Endothelial cell of umbilical vein (primary cell): ENCODE data around the gene COL7A1. TPM values are rescaled to one million over a fixed set of nuclear protein-coding genes. Genes with fewer than 3 reads are reported as not detected.

Source experiments
- BruUV-seq: library from RNA; stranded (reverse); fragments of 400-500 nt; replicated peaks from 2 replicates; lab custom pipeline; 2021; lab: Mats Ljungman, UMichigan
- CTCF ChIA-PET: fragments of 300-600, 350-600 bp; sonication (Branson Sonifier 250); formaldehyde crosslinking; loops from one replicate; lab custom pipeline; 2021; ENCODE audit warnings: antibody characterized with exemption, inconsistent platforms; lab: Charles Lee
- POLR2A ChIA-PET: fragments of 300-600, 350-600 bp; sonication (Branson Sonifier 250); formaldehyde crosslinking; loops from one replicate; lab custom pipeline; 2021; ENCODE audit warnings: antibody characterized with exemption, inconsistent platforms; lab: Charles Lee
- DNase-seq: peaks from one replicate; pipeline ENCODE4 v3.0.0-alpha.2; 2011; ENCODE audit warnings: low read depth, low spot score
- FAIRE-seq: peaks from 2 replicates; lab custom pipeline; 2011; peaks lifted over from hg19 to GRCh38; lab: Jason Lieb, UNC
- H2AFZ ChIP-seq: 2 replicates; pipeline ENCODE4 v1.6.0; 2012; ENCODE audit warnings: low read depth, low read length, control low read depth, inconsistent platforms
- H3K27ac ChIP-seq: 2 replicates; pipeline ENCODE4 v1.5.1; 2011; ENCODE audit warnings: low read depth, mild to moderate bottlenecking, control low read depth, low read length, moderate library complexity; ENCODE audit not compliant: insufficient read depth
- H3K27me3 ChIP-seq, 2 experiments: 2 replicates each; pipeline versions ENCODE4 v1.6.0 to v1.6.1; 2011; ENCODE audit warnings: low read length in 2 of 2, mixed read lengths in 1 of 2; ENCODE audit not compliant: control insufficient read depth in 2 of 2, insufficient read depth in 2 of 2
- H3K36me3 ChIP-seq, 2 experiments: 2 replicates in 1 of 2; 3 replicates in 1 of 2; pipeline ENCODE4 v1.5.1; 2011; ENCODE audit warnings: low read length in 2 of 2, mild to moderate bottlenecking in 1 of 2, moderate library complexity in 1 of 2; ENCODE audit not compliant: control insufficient read depth in 2 of 2, insufficient read depth in 2 of 2; ENCODE audit errors: extremely low read depth in 1 of 2
- H3K4me1 ChIP-seq: 3 replicates; pipeline ENCODE4 v1.5.1; 2011; ENCODE audit warnings: mild to moderate bottlenecking, low read length; ENCODE audit not compliant: control insufficient read depth, insufficient read depth; ENCODE audit errors: extremely low read depth
- H3K4me2 ChIP-seq: 2 replicates; pipeline ENCODE4 v1.6.1; 2011; ENCODE audit warnings: low read length, control low read depth, mixed read lengths; ENCODE audit not compliant: insufficient read depth
- H3K4me3 ChIP-seq, 3 experiments: fragments of 200-600 bp in 1 of 3; sonication (generic), shearing (Covaris generic) in 1 of 3; replicated peaks in 1 of 3; 2 replicates each; pipeline ENCODE4 v1.5.1; 2011 to 2016; ENCODE audit warnings: control low read depth in 3 of 3, low read length in 3 of 3, mild to moderate bottlenecking in 2 of 3, inconsistent platforms in 1 of 3, low read depth in 1 of 3, moderate library complexity in 1 of 3; ENCODE audit not compliant: insufficient read depth in 1 of 3
- H3K79me2 ChIP-seq: 2 replicates; pipeline ENCODE4 v1.6.0; 2012; ENCODE audit warnings: low read length, inconsistent platforms; ENCODE audit not compliant: control insufficient read depth, insufficient read depth
- H3K9ac ChIP-seq: replicated peaks from 2 replicates; pipeline ENCODE3; 2011; ENCODE audit warnings: low read length, control low read depth; ENCODE audit not compliant: insufficient read depth; ENCODE audit errors: extremely low read depth
- H3K9me1 ChIP-seq: replicated peaks from 3 replicates; pipeline ENCODE4 v1.6.0; 2011; ENCODE audit warnings: mild to moderate bottlenecking, low read length; ENCODE audit not compliant: control insufficient read depth, insufficient read depth; ENCODE audit errors: extremely low read depth
- H3K9me3 ChIP-seq: replicated peaks from 2 replicates; pipeline ENCODE4 v1.5.1; 2012; ENCODE audit warnings: low read length, inconsistent platforms; ENCODE audit not compliant: control insufficient read depth, insufficient read depth
- H4K20me1 ChIP-seq: replicated peaks from 2 replicates; pipeline ENCODE3; 2011; ENCODE audit warnings: mild to moderate bottlenecking, low read length; ENCODE audit not compliant: control insufficient read depth, insufficient read depth; ENCODE audit errors: extremely low read depth
- EZH2 ChIP-seq: IDR thresholded peaks from 2 replicates; pipeline ENCODE4 v1.6.1; 2012; ENCODE audit warnings: borderline replicate concordance, low read depth, mild to moderate bottlenecking, moderate library complexity, low read length, inconsistent platforms; ENCODE audit not compliant: severe bottlenecking
- FOS ChIP-seq: IDR thresholded peaks from 2 replicates; pipeline ENCODE4 v1.6.1; 2011; ENCODE audit warnings: mild to moderate bottlenecking, low read length, moderate library complexity, borderline replicate concordance; ENCODE audit not compliant: insufficient read depth
- GATA2 ChIP-seq: IDR thresholded peaks from 2 replicates; pipeline ENCODE4 v1.7.0; 2011; ENCODE audit warnings: low read depth, mild to moderate bottlenecking, moderate library complexity, mixed read lengths, low read length; ENCODE audit not compliant: insufficient read length, insufficient read depth
- JUN ChIP-seq: IDR thresholded peaks from 2 replicates; pipeline ENCODE4 v1.6.1; 2011; ENCODE audit warnings: borderline replicate concordance, low read depth; ENCODE audit not compliant: insufficient read length, insufficient read depth
- MYC ChIP-seq: IDR thresholded peaks from one replicate; pipeline ENCODE4 v1.6.1; 2011; ENCODE audit warnings: mild to moderate bottlenecking, low read depth, low read length
- POLR2A ChIP-seq: IDR thresholded peaks from 2 replicates; pipeline ENCODE4 v1.6.1; 2012; ENCODE audit warnings: low read depth, mild to moderate bottlenecking, control low read depth, low read length
- POLR2AphosphoS5 ChIP-seq: IDR thresholded peaks from 2 replicates; pipeline ENCODE4 v1.6.1; 2012; ENCODE audit warnings: low read depth, mild to moderate bottlenecking, control low read depth, low read length, moderate library complexity; ENCODE audit not compliant: insufficient read depth
- dilution Hi-C: fragments of 300-500 bp; cut with MboI; formaldehyde crosslinking; loops from one replicate; pipeline ENCODE4 v1.15.0; 2019; ENCODE audit warnings: low sequenced_read_pairs; ENCODE audit not compliant: extremely low pct_ligation_motif_present
- intact Hi-C: fragments of 100-400 bp; cut with micrococcal nuclease; formaldehyde crosslinking; loops from one replicate; pipeline ENCODE4 v1.10.0; 2022
- polyA plus RNA-seq, 4 experiments: library from polyadenylated mRNA; depleted of rRNA in 3 of 4; stranded (reverse) in 3 of 4; unstranded in 1 of 4; fragments of >200 nt; gene quantifications; 2 replicates each; pipeline versions ENCODE4 v1.2.1 to v1.2.3, GENCODE V29; 2011 to 2012; ENCODE audit warnings: missing spikeins in 1 of 4
- total RNA-seq: library from RNA; stranded (reverse); gene quantifications from 2 replicates; pipeline ENCODE4 v1.2.3, GENCODE V29; 2021
- TF ChIP-seq, protein P1 (sequence below): IDR thresholded peaks from 2 replicates; pipeline ENCODE4 v1.6.1; 2011; ENCODE audit not compliant: insufficient read depth, insufficient read length
- TF ChIP-seq, protein P2 (sequence below), 2 donors: IDR thresholded peaks; 1 replicate in 1 of 2; 2 replicates in 1 of 2; pipeline ENCODE4 v1.5.1; 2011; ENCODE audit warnings: low read length in 2 of 2, mild to moderate bottlenecking in 2 of 2, moderate library complexity in 2 of 2, control low read depth in 1 of 2, inconsistent platforms in 1 of 2, low read depth in 1 of 2; ENCODE audit not compliant: insufficient read depth in 1 of 2; ENCODE audit errors: extremely low read depth in 1 of 2

Gene COL7A1
- total and polyA plus RNA-seq, 2 donors (not counting 3 experiments of a cell fraction or from before 2014, with no cell fraction given), result 0.55 to 1.9 TPM

DNA sequence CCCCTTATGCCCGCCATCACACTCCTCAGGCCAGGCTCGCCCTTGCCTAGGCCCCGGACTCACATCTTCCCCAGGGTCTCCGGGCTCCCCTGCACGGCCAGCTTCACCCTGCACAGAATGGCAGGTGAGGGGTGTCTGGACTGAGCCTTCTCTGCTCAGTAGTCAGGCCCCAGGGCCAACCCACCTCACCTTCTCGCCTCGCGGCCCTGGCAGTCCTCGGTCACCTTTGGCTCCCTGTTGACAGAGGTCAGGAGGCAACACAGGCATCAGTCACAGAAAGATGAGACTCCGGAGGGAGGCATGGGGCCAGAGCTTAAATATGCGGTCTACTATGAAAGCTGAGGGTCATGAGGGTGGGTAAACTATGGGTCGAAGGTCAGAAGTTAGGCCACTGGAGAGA is 23.2 kb downstream of the COL7A1 start:
- Histone ChIP-seq H3K79me2 (no peaks in the 10 kb centered on the region), H3K27ac (no peak overlapping the region), H4K20me1 (no peaks in the 10 kb centered on the region), H3K36me3 (no peaks in the 10 kb centered on the region), H3K4me3 (no peak overlapping the region), H3K27me3 (no peaks in the 10 kb centered on the region), H3K9me1 (no peaks in the 10 kb centered on the region), H3K4me1 (no peaks in the 10 kb centered on the region), H3K9ac (no peak overlapping the region), H2AFZ (no peak overlapping the region), H3K4me2 (no peak overlapping the region), H3K9me3 (no peaks in the 10 kb centered on the region)
- dilution Hi-C loops, result no loop called here
- DNase-seq, result no peak
- TF ChIP-seq EZH2 (no peak), GATA2 (no peak), POLR2A (no peak), MYC (no peak), POLR2AphosphoS5 (no peak), FOS (no peak), JUN (no peak)
- TF ChIP-seq, protein P1, sequence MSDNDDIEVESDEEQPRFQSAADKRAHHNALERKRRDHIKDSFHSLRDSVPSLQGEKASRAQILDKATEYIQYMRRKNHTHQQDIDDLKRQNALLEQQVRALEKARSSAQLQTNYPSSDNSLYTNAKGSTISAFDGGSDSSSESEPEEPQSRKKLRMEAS, result no peak
- TF ChIP-seq, protein P2, sequence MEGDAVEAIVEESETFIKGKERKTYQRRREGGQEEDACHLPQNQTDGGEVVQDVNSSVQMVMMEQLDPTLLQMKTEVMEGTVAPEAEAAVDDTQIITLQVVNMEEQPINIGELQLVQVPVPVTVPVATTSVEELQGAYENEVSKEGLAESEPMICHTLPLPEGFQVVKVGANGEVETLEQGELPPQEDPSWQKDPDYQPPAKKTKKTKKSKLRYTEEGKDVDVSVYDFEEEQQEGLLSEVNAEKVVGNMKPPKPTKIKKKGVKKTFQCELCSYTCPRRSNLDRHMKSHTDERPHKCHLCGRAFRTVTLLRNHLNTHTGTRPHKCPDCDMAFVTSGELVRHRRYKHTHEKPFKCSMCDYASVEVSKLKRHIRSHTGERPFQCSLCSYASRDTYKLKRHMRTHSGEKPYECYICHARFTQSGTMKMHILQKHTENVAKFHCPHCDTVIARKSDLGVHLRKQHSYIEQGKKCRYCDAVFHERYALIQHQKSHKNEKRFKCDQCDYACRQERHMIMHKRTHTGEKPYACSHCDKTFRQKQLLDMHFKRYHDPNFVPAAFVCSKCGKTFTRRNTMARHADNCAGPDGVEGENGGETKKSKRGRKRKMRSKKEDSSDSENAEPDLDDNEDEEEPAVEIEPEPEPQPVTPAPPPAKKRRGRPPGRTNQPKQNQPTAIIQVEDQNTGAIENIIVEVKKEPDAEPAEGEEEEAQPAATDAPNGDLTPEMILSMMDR (IDR thresholded peaks at IDR 0.05; ENCODE audit: extremely low read depth in 1 of 2, insufficient read depth in 1 of 2, low read depth in 1 of 2, low read length in 2 of 2), result no peak
- no peak for FAIRE-seq
- intact Hi-C loops, result no loop called here
- BruUV-seq, result no TSS peak
- POLR2A ChIA-PET, result no interaction called here
- CTCF ChIA-PET, result interaction anchor here (1.8 to 2.2 kb wide), 2 partner anchors 13 to 136 kb away, joined by 6 to 7 read pairs; no protein-coding TSS in a partner anchor
